ENCODE measurements around the gene ZNF468.
"Not testable (repeated sequence)": the region's sequence is repeated elsewhere in the genome, so short reads cannot be mapped to it uniquely, and the experiment has no call there.

ZNF468 gene

DNA sequence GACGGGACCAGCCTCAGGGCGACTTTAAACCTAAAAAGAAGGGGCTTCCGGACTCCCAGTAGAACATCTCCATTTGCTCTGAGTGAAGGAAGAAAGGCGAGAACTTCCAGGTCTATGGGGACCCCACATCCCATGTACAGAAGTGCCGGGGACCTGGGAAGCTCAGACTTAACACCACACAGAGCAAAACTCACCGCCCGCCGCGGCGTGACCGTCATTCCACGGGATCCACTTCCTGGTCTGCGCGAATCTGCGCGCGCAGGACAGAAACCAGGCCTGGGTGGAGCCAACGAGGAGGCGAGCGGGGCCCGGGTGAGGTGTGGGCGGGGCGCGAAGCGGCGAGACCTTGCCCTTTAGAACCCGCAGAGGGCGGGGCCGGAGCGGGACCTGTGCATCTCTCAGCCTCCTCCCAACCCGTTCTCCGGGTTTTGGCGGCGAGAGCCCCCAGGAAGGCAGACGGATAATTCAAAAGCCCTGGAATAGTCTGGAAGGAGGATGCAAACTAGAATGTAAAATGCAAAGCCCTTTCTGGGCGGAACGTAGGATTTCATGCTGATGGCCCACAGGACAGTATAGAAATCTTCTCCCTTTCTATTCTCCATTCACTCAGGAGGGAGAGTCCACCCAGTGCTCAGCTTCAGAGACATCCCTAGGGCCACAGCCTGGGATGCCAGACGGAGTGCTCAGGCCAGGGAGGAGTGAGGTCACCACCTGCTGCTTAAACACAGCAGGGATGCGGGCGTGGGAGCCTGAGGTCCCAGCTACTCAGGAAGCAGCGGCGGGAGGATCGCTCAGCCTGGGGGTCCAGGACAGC, at the start of gene ZNF468:
Gene ZNF468, minus strand, starts transcription at position 242 of the 814 bp plus-strand sequence. CDS start 3,347 bp downstream, outside the sequence.
- peak; percentile 42 to 53 (median 47) for DNase-seq (ENCODE audit: low read depth in 4 of 4, low spot score in 1 of 4)

DNA sequence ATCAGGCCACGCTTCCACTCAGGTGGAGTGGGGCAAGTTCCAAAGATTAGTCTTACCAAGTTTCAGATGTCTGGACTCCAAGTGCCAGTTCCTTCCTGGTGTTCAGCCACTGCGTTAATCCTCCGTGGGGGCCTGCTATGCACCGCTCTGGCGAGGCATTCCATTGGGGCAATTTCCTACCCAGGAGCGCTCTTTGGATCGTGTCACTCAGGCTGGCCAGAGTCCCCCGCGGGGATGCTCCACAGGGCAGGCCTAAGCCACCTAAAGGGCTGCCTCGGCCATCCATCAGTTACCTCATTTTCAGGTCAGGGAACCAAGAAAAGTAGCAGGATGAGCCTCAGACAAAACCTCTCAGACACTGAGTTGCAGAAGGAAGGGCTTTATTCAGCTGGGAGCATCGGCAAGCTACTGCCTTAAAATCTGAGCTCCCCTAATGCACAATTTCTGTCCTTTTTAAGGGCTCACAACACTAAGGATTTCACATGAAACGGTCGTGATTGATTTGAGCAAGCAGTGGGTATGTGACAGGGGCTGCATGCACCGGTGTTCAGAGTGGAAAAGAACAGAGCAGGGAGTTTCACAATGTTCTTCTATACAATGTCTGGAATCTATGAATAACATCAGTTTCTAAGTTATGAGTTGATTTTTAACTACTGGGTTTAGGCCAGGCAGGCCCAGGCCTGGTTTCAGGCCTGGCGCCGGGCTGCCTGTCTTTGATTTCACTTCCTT, 46.8 kb upstream of the ZNF468 start:
- DNase-seq (ENCODE audit: low read depth in 4 of 4, low spot score in 1 of 4) = not testable (repeated sequence)

DNA sequence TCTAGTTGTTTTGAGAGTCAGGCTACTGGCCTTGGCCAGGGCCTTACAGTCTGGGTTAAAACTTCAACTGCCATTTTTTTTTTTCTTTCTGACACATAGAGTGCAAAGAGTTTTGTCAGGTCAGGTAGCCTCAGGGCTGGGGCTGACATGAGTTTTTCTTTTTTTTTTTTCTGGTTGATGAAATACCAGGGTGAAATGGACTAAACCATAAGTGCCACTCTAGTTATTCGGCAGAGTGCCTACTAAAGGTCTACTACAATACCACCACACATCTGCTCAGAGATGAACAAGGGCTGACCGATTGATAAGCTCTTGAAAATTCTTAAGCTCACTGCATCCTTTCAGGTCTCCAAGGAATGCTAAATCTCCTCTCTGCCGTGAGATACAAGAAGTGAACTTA, 44.4 kb upstream of the ZNF468 start:
- DNase-seq (ENCODE audit: low read depth in 4 of 4, low spot score in 1 of 4) = no peak

DNA sequence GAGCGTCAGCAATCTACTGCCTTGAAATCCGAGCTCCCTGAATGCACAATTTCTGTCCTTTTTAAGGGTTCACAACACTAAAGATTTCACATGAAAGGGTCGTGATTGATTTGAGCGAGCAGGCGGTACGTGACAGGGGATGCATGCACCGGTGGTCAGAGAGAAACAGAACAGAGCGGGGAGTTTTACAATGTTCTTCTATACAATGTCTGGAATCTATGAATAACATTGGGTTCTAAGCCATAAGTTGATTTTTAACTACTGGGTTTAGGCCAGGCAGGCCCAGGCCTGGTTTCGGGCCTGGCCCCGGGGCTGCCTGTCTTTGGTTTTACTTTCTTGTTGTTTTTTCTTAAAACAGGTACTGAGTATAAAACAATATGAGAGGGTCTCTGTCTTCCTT, 41.2 kb upstream of the ZNF468 start:
- DNase-seq (ENCODE audit: low read depth in 4 of 4, low spot score in 1 of 4) = not testable (repeated sequence)

DNA sequence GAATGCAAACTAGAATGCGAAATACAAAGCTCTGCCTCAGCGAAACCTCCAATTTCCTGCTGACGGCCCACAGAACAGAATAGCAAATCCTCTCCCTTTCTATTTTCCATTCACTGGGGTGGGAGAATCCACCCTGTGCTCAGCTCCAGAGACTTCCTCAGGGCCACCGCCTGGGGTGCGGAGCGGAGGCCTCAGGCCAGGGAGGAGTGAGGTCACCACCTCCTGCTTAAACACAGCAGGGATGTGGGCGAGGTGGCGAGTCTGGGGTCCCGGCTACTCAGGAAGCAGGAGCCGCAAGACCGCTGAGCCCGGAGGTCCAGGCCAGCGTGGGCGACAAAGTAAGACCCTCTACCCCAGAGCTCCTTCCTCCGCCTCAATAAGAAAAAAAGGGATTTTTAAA, 40.7 kb upstream of the ZNF468 start:
- DNase-seq (ENCODE audit: low read depth in 4 of 4, low spot score in 1 of 4) = no peak

DNA sequence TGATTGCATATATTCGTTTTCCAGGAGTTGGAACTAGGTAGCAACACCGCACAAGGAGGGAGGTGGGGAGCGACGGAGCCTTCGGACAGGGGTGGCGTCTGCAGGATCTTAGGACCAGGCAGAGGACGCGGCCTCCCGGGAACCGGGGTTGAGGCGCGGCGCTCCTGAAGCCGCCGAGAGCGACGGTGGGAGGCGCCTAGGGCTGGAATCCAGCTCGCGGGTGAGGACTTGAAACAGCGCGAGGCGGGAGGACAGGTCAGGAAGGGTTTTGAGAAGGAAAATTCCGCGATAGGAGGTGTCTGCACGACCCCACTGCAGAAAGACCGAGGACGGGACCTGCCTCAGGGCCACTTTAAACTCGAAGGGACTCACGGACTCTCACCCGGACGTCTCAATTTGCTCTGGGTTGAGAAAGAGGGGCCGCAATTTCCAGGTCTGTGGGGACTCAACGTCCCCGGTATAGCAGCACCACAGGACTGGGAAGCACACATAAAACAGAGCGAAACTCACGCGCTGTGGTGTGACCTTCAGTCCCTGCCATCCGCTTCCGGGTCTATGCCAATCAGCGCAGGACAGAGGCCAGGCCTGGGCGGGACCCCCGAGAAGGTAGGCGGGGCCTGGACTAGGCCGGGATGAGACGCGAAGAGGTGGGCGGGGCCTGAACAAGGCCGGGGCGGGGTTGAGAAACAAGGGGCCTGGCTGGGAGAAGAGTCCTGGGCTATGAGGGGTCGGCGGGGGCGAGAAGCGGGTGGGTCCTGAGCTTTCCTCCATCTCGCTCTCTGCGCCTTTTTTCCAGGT, 39.9 kb upstream of the ZNF468 start, which contains the start of gene ZNF320:
Gene ZNF320, minus strand, starts transcription at position 498 of the 798 bp plus-strand sequence. CDS start 7,380 bp downstream, outside the sequence.
- peak; percentile 70 to 82 (median 79) for DNase-seq (ENCODE audit: low read depth in 4 of 4, low spot score in 1 of 4)

DNA sequence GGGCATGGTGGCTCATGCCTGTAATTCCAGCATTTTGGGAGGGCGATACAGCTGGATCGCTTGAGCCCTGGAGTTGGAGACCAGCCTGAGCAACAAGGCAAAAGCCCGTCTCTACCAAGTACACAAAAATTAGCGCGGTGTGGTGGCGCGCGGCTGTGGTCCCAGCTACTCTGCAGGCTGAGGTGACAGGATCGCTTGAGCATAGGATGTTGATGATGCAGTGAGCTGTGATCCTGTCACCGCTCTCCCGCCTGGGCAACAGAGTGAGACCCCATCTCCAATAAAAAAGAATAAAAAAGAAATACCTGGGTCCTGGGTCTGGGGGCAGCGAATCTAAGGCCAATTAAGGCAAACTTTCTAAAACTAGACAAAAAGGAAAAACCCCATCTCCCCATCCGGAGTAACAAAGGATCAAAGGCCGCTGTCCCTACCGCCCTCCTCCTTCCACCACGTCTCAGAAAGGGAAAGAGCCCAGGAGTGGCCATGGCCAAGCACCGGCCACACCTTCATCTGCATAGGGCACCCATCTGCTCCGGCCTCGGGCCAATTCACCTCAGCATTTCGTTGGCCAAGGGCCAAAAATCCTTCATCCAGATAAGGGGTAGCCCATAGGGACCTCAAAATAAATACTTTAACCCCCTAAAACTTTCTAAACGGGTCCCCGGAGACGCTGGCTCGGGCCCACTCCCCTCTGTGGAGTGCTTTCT, 39.2 kb upstream of the ZNF468 start:
- DNase-seq (ENCODE audit: low read depth in 4 of 4, low spot score in 1 of 4) = no peak

DNA sequence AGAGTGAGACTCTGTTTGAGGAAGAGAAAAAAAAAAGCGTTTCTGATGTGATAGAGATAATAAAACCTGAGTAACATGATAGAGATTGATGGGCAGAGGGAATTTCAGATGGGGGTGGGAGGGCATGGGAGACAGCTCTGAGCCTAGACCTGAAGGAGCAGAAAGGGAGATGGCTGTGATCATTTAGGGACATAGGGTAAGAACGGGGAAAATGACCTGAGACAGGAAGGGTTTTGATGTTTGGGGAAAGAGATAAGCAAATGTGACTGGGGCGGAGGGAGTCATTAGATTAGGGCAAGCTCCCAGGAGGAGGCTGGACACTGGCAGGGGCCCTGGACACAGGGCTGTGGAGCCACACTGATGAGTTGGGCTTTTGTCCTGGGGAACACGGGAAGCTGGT, 33.9 kb upstream of the ZNF468 start:
- DNase-seq (ENCODE audit: low read depth in 4 of 4, low spot score in 1 of 4) = no peak

DNA sequence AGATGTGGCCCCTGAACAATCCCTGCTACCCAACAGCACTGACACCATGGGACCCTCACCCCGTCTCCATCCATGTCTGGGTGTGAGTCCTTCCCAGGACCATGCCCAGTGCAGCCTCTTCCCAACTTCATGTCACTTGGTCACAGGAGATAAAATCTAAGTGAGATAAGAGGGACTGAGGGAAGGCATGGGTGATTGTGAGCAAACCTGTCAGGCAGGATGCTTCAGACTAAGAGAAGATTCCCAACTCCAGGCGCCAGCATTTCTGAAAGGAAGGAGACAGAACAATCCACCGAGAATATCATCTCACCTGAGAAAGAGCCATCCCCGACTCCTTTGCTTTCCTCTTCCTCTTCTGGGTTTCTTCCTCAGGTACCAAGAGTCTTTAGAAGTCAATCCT, 32.5 kb upstream of the ZNF468 start:
- no peak for DNase-seq (ENCODE audit: low read depth in 4 of 4, low spot score in 1 of 4)

DNA sequence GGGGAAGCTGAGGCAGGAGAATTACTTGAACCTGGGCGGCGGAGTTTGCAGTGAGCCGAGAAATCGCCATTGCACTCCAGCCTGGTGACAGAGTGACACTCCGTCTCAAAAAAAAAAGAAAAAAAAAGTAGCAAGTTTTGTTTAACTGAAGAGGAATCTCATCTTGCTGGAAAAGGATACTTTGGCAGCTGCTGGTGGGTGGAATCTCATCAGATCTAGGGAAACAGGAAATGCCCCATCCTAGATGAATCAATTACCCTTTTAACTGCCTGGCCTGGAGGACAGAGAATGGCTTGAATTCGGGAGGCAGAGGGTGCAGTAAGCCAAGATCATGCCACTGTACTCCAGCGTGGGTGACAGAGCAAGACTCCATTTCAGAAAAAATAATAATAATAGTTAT, 31.7 kb upstream of the ZNF468 start:
- DNase-seq (ENCODE audit: low read depth in 4 of 4, low spot score in 1 of 4) = no peak

DNA sequence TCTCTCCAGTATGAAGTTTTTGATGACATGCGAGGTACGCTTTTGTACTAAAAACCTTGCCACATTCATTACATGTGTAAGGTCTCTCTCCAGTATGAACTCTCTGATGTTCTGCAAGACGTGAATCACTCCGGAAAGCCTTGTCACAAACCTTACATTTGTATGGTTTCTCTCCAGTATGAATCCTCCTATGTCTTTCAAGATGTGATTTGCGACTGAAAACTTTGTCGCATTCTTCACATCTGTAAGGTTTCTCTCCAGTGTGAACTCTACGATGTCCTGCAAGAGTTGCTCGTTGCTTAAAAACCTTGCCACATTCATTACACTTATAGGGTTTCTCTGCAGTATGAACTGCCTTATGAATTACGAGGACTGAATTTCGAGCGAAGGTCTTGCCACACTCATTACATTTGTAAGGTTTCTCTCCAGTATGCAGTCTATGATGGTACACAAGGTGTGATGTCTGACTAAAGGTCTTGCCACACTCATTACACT, 23.5 kb upstream of the ZNF468 start:
- DNase-seq (ENCODE audit: low read depth in 4 of 4, low spot score in 1 of 4) = no peak

DNA sequence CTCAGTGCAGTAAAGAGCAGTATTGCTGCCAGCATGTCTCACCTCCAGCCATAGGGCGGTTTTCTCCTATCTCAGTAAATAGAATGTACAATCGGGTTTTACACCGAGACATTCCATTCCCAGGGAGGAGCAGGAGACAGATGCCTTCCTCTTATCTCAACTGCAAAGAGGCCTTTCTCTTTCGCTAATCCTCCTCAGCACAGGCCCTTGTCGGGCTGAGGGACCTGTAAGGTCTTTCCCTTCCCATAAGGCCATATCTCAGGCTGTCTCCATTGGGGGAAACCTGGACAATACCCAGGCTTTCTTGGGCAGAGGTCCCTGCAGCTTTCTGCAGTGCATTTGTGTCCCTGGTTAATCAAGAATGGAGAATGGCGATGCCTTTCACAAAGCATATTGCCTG, 15.6 kb upstream of the ZNF468 start:
- DNase-seq (ENCODE audit: low read depth in 4 of 4, low spot score in 1 of 4) = not testable (repeated sequence)

DNA sequence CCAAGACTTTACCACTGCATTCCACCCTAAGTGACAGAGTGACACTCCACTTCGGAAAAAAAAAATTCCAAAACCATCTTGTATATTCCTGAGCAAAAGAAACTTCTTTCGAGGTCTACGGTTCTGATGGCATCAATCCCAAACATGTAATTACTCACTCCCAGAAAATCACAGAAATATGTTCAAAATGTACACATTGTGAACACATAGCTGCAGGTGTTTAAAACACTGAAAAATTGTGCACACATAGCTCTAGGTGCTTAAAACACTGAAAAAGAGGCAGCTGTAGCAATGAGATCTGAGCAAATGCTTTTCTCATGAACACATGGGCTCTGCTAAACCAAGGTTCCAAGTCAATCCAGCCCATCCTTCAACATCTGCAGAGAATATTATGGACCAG, 14.0 kb upstream of the ZNF468 start:
- no peak for DNase-seq (ENCODE audit: low read depth in 4 of 4, low spot score in 1 of 4)

DNA sequence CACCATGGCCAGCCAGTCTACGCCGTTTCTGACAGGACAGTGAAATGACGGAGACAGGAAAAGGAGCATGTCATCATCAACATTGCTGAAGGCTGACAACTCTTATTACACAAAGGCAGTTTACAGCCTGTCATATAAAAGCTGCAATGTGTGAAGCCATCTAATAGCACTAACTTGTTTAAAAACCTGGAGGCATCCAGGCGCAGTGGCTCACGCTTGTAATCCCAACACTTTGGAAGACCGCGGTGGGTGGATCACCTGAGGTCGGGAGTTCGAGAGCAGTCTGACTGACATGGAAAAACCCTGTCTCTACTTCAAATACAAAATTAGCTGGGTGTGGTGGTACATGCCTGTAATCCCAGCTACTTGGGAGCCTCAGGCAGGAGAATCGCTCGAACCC, 10.6 kb upstream of the ZNF468 start:
- not testable (repeated sequence) for DNase-seq (ENCODE audit: low read depth in 4 of 4, low spot score in 1 of 4)

DNA sequence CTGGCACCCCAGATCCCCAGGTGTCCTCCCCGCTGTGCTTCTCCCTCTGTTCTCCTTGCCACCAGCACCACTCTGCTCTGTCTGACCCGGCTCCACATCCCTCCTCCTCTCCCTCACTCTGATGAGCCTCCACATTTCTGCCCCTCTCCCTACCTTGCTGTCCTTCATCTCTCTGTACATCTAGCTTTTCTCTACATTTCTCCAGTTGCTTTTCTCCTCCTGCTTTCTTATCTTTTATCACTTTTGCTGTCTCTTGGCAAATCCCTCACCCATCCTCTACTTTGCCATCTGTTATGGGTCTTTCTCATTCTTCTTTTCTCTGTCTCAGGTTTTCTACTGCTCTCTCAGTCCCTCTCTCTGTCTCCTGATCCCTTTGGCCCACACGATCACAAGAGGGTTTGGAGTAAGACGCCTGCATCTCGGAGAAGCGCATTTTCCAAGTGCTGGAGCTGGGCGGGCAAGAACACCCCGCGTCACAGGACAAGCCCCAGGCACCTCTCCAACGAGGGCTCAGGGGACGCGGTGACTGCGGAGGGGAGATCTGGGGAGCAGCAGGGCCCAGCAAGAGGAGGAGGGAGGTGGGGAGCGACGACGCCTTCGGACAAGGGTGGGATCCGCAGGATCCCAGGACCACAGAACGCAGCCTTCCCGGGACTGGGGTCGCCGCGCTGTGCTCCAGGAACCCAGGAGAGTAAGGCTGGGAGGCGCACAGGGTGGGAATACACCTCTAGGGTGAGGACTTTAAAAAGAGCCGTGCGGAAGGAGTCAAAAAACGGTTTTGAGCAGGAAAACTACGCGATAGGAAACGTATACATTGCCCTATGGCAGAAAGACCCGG, 660 bp downstream of the ZNF468 start:
- DNase-seq (ENCODE audit: low read depth in 4 of 4, low spot score in 1 of 4) = not testable (repeated sequence)

DNA sequence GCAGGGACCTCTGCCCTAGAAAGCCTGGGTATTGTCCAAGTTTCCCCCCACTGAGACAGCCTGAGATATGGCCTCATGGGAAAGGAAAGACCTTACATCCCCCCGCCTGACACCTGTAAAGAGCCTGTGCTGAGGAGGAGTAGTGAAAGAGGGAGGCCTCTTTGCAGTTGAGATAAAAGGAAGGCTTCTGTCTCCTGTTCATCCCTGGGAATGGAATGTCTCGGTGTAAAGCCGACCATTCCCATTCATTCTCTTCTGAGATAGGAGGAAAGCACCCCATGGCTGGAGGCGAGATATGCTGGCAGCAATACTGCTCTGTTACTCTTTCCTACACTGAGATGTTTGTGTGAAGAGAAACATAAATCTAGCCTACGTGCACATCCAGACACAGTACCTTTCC, 10.1 kb downstream of the ZNF468 start:
- not testable (repeated sequence) for DNase-seq (ENCODE audit: low read depth in 4 of 4, low spot score in 1 of 4)

DNA sequence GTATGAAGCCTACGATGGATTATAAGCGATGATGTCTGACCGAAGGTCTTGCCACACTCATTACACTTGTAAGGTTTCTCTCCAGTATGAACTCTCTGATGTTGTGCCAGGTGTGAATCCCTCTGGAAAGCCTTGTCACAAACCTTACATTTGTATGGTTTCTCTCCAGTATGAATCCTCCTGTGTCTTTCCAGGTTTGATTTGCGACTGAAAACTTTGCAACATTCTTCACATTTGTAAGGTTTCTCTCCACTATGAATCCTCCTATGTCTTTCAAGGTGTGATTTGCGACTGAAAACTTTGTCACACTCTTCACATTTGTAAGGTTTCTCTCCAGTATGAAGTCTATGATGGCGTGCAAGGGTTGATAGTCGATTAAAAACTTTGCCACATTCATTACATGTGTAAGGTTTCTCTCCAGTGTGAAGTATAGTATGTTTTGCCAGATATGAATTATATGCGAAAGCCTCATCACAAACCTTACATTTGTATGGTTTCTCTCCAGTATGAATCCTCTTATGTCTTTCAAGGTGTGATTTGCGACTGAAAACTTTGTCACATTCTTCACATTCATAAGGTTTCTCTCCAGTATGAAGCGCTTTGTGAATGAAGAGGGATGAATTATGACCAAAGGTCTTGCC, 16.5 kb downstream of the ZNF468 start:
- DNase-seq (ENCODE audit: low read depth in 4 of 4, low spot score in 1 of 4) = not testable (repeated sequence)

DNA sequence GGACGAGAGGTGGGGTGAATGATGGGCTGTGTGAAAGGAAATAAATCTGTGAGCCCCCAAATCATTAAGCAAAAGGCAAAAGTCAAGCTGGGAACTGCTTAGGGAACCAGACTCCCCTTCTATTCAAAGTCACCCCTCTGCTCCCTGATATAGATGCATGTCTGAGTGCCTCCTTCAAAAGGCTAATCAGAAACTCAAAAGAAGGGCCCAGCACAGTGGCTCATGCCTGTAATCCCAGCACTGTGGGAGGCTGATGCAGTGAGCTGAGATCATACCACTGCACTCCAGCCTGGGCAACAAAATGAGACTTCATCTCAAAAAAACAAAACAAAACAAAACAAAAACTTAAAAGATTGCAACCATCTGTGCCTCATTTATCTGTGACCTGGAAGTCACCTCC, 23.1 kb downstream of the ZNF468 start:
- not testable (repeated sequence) for DNase-seq (ENCODE audit: low read depth in 4 of 4, low spot score in 1 of 4)

DNA sequence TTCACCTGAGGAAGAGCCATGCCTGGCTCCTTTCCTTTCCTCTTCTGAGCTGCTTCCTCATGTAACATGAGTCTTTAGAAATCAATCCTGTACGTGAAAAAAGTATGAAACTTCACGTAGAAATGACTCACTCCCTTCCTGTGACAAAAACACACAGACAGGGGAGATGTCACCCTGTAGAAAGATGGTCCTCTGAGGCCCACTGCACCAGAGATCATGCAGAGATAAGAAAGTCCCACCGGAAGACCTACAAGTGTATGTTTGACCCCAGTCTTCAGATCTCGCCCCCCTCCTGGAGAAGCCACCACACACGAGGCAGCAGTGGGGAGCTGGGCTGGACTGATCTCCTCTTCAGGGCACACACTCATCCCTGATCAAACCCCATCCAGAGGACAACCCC, 23.9 kb downstream of the ZNF468 start:
- DNase-seq (ENCODE audit: low read depth in 4 of 4, low spot score in 1 of 4) = not testable (repeated sequence)
